Measurements from ENCODE around the gene VPS25.

- TF ChIP-seq CTCF (conservative IDR thresholded peaks at IDR 0.05; ENCODE audit: low read depth, low read length) (no peak), EZH2 (IDR thresholded peaks at IDR 0.05; ENCODE audit: borderline replicate concordance, low read depth, low read length, poor library complexity, severe bottlenecking) (no peak)
Observed at GRCh38 chr17:42744806-42745617, 28.2 kb upstream of the VPS25 start, which contains the start of gene EZH1.

Data from A673 (cell line).